EL (cell line): ENCODE measurements around the gene NDST1.

Source experiments
- DNase-seq: peaks from one replicate; pipeline ENCODE4 v3.0.0-alpha.2; 2016

Gene NDST1

DNA sequence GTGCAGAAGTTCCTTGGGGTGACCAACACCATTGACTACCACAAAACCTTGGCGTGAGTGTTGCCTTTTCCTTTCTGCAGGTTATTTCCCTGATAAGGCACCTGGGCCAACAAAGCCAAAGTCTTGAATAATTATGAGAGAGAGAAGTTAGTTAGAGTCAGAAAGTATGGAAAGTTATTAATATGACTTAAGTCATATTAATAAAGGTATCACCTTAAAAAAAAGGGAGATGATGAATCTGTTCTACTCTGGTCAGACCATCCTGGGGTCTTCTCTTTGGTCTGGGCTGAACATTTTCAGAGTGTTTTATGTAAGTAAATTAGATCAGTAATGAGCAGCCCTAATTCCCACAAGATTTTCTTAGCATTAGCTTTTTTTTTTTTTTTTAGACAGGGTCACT is 41.8 kb downstream of the NDST1 start:
- no peak for DNase-seq

DNA sequence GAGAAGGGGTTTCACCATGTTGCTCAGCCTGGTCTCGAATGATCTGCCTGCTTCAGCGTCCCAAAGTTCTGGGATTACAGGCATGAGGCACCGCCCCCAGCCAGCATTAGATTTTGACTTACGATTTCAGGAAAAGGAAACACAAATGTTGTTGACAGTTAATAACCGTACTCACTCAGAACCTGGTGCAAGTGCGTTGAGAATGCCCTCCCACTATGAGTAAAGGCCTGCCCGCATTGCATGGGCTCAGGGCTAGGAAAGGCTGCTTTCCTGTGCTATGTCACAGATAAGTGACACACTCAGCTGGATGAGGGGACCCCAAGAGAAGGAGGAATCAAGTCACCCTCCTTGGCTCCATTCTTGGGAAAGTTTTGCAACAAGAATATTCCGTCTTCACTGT is 42.4 kb downstream of the NDST1 start:
- DNase-seq: no peak

DNA sequence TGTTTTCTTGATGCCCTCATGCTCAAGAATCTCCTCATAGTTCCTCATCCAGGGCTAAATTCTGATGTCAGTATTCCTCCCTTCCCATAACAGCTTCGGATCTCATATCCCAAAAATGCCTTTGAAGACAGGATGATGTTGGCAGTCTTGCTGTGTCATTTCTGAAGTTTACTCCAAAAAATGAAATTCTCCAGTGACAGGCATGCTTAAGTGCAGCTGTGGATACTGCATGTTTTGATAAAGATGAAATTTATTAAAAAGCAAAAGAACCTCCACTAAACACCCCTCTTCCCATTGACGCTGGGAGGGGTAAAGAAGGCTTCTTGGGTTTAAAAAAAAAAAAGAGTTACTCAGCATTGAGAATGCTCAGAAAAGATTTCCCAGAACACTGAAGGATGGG is 43.1 kb downstream of the NDST1 start:
- DNase-seq: no peak

- DNase-seq: no peak
These were observed 45.5 kb downstream of the NDST1 start for GRCh38 chr5:150553402-150553801.

DNA sequence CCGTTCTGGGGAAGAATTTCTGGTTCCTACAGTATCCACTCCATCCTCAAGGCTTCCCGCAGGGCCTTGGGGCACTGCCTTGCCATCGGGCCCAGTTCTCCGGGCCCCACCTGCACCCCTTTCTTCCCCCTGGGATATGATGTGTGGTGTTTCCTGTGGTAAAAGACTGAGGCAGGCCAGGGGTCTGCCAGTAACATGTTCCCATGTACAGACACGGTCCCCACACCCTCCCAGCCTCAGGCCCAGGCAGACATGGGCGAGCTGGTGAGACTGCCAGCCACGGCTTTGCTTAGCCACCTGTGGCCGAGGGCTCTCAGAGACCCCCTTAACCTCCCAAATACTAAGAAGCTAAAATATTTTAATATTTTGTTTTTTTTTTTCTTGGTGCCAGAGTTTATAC is 46.0 kb downstream of the NDST1 start:
- no peak for DNase-seq

GRCh38 chr5:150554857-150555256 is 46.9 kb downstream of the NDST1 start:
- DNase-seq: no peak

GRCh38 chr5:150556106-150556505 is 48.2 kb downstream of the NDST1 start:
- DNase-seq: no peak

DNA sequence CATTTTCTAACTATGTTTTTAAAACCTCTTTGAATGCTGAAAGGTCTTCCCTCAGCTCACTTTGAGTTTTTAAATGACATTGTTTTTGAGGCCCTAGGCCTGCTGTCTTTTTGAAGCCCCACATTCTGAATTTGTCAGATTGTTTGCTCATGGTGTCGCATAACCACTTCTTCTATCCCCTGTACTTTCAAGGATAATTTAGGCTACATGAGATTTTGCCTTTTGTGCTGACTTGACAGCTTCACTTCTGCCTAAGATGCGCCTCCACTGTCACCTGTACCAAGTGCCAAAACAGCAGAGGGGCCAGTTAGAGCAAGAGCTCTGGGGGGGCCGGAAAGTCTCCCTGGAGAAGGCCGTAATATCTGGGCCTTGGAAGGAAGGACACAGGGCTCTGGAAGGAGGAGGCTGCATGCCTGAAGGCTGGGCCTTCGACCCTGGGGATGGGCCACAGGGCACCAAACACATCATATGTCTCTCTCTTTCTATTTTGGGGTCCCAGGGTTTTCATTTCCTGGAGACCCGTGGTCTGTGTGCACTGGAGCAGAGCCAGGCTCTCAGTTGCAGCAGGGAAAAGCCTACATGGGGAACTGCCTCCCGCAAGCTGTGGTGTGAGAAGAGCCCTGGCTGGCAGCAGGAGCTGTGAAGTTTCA is 49.1 kb downstream of the NDST1 start:
- DNase-seq: no peak

DNA sequence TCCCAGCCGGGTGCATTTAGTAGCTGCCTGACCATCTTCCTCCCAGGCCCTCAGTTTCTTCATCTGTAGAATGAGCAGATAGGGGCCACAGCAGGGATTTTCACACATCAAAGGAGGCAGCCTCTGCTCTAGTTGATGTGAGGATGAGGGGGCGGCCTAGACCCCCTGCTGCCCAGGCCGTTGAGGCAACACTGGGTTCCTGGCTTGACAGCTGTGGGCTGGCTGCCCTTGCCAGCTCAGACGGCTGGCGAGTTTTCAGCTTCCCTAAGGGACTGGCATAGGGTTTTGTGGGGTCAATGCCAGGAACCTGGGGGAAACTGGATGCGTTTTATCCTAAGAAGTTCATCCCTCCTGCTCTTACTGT is 49.6 kb downstream of the NDST1 start:
- DNase-seq: no peak

GRCh38 chr5:150558088-150558621 is 50.2 kb downstream of the NDST1 start:
- DNase-seq: no peak

- no peak for DNase-seq
These were observed 51.2 kb downstream of the NDST1 start for GRCh38 chr5:150559088-150559487.

DNA sequence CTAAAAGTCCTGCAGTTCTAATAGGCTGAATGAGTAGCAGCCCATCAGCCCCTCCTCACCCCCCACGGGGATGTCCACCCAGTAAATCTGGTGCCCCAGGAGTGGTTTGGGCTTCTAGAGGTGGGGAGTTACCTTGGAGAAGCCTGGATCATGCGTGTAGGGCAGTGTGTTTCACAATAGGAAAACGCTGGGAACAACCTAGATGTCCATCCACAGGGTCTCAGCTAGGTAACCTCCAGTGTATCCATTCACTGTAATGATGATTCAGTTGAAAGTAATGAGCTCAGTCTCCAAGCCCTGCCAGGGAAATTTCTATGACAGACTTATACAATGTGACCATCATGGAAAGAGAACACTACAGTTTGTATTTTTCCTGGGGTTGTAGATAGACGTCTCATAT is 51.8 kb downstream of the NDST1 start:
- DNase-seq: peak; percentile 55

DNA sequence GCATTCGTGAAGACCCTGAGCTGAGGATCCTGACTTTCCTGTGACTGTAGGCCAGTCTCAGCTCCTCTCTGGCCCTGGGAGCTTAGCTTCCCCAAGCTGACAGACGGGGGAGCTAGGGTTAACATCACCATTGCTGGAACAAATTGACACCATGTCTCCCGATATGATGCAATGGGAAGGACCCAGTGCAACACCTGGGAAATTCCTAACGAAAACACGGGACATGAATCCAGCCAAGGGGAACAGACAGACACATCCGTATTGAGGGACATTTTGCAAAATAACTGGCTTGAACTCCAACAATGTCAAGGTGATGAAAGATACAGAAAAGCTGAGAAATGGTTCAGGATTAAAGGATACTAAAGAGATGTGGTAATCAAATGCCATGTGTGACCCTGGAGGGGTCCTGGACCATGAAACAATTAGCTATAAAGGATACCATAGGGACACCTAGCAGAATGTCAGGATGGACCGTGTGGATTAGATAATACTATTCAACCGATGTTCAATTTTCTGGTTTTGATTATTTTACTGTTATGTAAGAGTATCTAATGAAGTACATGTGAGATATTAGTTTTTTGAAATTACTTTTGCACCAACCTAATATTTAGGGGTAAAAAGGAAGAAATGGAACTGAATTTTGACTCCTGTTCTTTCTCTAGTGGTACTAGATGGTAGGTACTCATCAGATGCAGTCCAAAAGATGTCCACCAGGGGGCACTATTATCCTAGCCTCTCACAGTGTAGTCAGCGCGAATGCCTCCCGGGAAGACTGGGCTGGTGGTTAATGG is 52.7 kb downstream of the NDST1 start:
- DNase-seq: peak; percentile 83

DNA sequence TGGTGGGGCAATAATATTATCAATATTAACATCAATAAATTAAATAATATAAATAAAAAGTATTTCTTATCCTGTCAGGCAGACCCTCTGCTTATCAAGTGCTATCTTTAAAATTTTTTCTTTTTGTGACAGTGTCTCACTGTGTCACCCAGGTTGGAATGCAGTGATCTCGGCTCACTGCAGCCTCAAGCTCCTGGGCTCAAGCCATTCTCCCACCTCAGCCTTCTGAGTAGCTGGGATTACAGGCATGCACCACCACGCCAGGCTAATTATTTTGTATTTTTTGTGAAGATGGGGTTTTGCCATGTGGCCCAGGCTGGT is 53.2 kb downstream of the NDST1 start:
- DNase-seq: no peak

DNA sequence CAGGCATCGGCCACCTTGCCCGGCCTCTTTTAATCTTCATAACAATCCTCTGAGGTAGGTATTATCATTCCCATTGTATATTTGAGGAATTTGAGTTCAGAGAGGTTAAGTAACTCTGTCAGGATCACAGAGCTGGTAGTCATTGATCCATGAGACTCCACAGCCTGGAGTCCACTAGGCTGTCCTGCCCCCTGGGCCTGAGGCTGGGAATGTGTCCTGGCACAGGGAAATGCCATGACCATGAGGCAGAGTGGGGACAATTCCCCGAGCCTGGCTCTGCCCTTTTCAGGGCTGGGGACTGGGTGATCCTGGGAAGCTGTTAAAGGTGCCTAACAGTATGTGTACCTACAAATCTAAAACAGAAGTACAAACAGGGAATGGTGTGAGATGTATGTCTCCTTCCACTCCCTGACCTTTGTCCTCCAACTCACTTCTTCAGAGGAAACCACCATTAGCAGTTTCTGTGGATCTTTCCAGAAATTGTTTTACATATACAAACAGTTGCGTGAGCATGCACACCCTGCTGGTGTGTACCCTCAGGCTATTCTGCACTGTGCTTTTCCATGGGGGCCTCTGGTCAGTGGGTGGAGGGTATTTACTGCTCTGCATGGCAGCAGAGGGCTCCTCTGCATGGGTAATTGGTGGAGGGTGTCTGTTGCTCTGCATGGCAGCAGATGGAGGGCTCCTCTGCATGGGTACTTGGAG is 53.8 kb downstream of the NDST1 start:
- DNase-seq: no peak

GRCh38 chr5:150562832-150563231 is 54.9 kb downstream of the NDST1 start:
- peak; percentile 66 for DNase-seq

GRCh38 chr5:150565868-150566267 is 57.9 kb downstream of the NDST1 start:
- DNase-seq: no peak

DNA sequence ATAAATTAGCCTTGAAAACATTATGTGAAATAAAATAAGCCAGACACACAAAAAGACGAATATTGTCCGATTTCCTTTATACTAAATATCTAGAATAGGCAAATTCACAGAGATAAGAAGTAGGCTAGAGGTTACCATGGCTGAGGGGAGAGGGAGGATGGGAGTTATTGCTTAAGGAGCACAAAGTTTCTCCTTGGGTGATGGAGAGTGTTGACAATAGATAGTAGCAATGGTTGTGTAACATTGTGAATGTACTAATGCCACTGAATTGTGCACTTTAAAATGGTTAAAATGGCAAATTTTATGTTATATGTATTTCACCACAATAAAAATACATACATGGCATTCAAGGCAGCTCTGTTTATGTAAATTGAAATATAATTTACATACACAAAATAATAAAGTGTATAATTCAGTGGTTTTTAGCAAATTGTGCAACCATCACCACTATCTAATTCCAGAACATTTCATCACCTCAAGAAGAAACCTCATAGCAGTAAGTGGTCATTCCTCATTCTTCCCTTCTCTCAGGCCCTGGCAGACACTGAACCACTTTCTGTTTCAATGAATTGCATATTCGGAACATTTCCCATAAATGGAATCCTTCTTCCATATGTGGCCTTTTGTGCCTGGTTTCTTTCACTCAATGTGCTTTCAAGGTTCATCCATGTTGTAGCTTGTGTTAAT is 59.2 kb downstream of the NDST1 start:
- DNase-seq: peak; percentile 59

DNA sequence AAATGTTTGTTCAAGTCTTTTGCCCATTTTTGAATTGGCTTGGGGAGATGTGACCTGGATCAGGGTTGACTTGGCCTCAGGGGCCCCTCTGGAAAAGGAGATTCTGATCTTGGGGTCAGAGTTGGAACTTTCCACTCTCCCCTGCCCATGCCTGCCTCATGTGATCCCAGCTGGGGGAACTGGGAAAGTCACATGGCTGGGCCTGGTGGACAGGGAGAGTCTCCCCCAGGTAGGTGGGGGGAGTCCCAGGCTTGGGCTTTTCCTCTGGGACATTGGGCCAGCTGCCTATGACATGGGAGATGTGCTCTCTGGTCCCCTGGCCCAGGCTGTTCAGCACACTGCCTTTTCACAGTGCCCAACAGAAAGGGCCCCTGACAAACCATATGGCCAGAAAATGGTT is 60.7 kb downstream of the NDST1 start:
- DNase-seq: no peak

- no peak for DNase-seq
These were observed 62.4 kb downstream of the NDST1 start for GRCh38 chr5:150570333-150570732.

DNA sequence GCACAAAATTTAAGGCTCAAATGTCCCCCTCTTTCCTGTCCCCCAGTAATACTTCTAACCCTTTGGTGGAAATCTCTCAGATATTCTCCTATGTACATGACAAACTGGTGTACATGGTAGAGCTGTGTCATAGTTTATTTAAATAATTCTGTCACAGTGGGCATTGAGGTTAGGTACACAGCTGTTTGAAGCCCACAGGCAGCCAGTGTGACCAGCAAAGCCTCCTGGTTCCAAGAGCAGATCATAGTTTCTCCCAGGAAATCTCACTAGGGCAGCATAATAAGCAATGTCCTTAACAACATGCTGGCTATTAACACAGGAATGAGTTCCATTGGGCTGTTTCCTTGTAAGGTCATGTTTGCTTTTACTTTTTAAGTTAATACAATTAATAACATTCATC is 63.9 kb downstream of the NDST1 start:
- no peak for DNase-seq

GRCh38 chr5:150573216-150573615 is 65.3 kb downstream of the NDST1 start:
- no peak for DNase-seq
